ENCODE data around the gene MYLK4. TPM values are rescaled to one million over a fixed set of nuclear protein-coding genes. Genes with fewer than 3 reads are reported as not detected.

Gene MYLK4
- total RNA-seq, 4 donors from 2014 or later: 1.2 to 6.4 (median 1.3) TPM

DNA sequence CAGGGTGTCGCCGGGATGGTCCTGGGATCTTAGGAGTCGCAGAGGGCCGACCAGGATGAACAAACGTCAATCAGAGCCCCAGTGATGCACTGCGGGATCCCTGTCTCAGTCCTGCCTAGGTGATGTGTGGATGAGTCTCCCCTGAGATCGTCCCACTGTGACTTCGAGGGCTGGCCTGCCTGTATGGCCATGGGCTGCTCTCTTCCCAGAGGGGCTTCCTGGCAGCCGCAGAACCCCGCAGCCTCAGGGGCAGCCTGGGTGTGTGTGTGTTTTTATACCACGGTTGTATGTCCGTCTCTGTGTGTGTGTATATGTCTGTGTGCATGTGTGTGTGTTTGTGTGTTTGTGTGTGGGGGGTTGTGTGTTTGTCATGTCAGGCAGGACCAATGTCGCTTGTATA lies 111.6 kb downstream of the MYLK4 start:
- no peak for DNase-seq
- Histone ChIP-seq H3K27me3 (no peaks in the 10 kb centered on the region), H3K9me3 (no peaks in the 10 kb centered on the region), H3K4me3 (no peak overlapping the region), H3K36me3 (no peaks in the 10 kb centered on the region), H3K4me1 (no peaks in the 10 kb centered on the region), H3K27ac (no peak overlapping the region)
- TF ChIP-seq, protein P1, sequence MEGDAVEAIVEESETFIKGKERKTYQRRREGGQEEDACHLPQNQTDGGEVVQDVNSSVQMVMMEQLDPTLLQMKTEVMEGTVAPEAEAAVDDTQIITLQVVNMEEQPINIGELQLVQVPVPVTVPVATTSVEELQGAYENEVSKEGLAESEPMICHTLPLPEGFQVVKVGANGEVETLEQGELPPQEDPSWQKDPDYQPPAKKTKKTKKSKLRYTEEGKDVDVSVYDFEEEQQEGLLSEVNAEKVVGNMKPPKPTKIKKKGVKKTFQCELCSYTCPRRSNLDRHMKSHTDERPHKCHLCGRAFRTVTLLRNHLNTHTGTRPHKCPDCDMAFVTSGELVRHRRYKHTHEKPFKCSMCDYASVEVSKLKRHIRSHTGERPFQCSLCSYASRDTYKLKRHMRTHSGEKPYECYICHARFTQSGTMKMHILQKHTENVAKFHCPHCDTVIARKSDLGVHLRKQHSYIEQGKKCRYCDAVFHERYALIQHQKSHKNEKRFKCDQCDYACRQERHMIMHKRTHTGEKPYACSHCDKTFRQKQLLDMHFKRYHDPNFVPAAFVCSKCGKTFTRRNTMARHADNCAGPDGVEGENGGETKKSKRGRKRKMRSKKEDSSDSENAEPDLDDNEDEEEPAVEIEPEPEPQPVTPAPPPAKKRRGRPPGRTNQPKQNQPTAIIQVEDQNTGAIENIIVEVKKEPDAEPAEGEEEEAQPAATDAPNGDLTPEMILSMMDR (IDR thresholded peaks at IDR 0.05): no peak
- no peak for TF ChIP-seq POLR2A (IDR thresholded peaks at IDR 0.05)
- intact Hi-C loops (cut with DNase I; ENCODE audit: low total_unique reads): no loop called here

DNA sequence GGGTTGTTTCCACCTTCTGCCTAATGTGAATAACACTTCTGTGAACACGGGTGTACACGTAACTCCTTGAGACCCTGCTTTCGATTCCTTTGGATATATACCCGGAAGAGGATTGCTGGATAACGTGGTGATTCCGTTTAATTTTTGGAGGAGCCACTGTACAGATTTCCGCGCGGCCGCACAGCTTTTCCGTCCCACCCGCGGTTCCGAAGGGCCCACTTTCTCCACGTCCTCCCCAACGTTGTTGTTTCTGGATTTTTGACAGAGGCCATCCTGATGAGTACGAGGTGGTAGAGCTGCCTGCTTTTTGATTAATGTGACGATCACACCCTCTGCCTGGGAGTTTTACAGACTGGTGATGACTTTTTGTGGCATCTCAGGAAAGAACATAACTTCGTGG lies 114.0 kb downstream of the MYLK4 start:
- H3K27ac ChIP-seq: no peak overlapping the region
- no peaks in the 10 kb centered on the region for H3K36me3 ChIP-seq
- no peak for DNase-seq
- intact Hi-C loops (cut with DNase I; ENCODE audit: low total_unique reads): no loop called here
- H3K4me1 ChIP-seq: no peaks in the 10 kb centered on the region
- no peaks in the 10 kb centered on the region for H3K9me3 ChIP-seq
- no peak for TF ChIP-seq POLR2A (IDR thresholded peaks at IDR 0.05)
- TF ChIP-seq, protein P1 (IDR thresholded peaks at IDR 0.05): no peak
- H3K4me3 ChIP-seq: no peak overlapping the region
- no peaks in the 10 kb centered on the region for H3K27me3 ChIP-seq

GRCh38 chr6:2635911-2636310 lies 114.8 kb downstream of the MYLK4 start:
- H3K4me1 ChIP-seq: no peaks in the 10 kb centered on the region
- no peaks in the 10 kb centered on the region for H3K9me3 ChIP-seq
- H3K4me3 ChIP-seq: no peak overlapping the region
- no peaks in the 10 kb centered on the region for H3K27me3 ChIP-seq
- no peak for DNase-seq
- no peak for TF ChIP-seq POLR2A (IDR thresholded peaks at IDR 0.05)
- TF ChIP-seq, protein P1 (IDR thresholded peaks at IDR 0.05): no peak
- intact Hi-C loops (cut with DNase I; ENCODE audit: low total_unique reads): no loop called here
- no peak overlapping the region for H3K27ac ChIP-seq
- no peaks in the 10 kb centered on the region for H3K36me3 ChIP-seq

DNA sequence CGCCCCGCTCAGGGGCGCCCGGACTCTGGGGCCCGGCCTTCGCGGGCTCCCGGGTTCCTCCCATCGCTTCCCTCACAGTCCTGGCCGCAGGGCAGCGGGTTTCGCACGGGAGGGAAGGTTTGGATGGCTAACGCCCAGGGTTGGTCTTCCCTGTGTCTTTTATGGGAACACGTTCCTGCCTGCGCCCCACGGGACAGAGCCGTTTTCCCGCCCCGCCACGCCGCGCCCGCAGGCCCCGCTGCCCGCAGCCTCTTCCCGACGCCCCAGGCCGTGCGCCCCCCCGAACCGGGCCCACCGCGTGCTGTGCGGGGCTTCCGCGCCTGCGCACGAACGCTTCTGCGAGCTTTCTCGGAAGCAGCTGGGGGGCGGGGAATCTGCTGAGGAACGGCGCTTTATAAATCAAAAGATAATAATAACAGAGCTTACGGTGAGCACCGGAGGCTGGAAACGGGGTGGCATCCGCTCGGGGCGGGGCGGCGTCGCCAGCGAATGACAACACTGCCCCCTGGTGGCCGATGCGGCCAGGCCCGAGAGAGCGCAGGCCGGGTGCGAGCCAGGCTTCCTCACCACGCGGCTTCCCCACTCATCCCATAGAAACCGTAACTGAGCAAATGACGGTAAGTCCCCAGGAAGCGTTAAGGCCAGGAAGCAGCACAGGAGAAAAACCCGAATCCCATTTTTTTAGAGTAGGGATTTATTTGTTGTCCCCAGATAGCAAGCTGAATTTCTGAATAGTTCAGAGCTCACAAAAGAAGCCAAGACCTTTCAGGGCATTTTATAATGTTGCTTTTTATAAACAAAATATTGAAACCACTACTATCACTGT lies 116.4 kb downstream of the MYLK4 start:
- H3K4me1 ChIP-seq: no peaks in the 10 kb centered on the region
- peak overlapping the region; percentile 22 to 46 for H3K4me3 ChIP-seq
- H3K27me3 ChIP-seq: no peaks in the 10 kb centered on the region
- DNase-seq: peak; percentile 81 to 86
- TF ChIP-seq, protein P1 (IDR thresholded peaks at IDR 0.05): peak; percentile 92 to 98 (median 94)
- TF ChIP-seq POLR2A (IDR thresholded peaks at IDR 0.05): no peak
- H3K27ac ChIP-seq: peak overlapping the region; percentile 33 to 53
- H3K9me3 ChIP-seq: no peaks in the 10 kb centered on the region
- no peaks in the 10 kb centered on the region for H3K36me3 ChIP-seq
- intact Hi-C loops (cut with DNase I; ENCODE audit: low total_unique reads): loop anchor here (5.0 kb wide), 1 partner anchor 1032 kb away; no protein-coding TSS in a partner anchor

GRCh38 chr6:2633736-2634135 lies 117.0 kb downstream of the MYLK4 start:
- Histone ChIP-seq H3K27me3 (no peaks in the 10 kb centered on the region), H3K4me3 (peak overlapping the region; percentile 22 to 46), H3K9me3 (no peaks in the 10 kb centered on the region), H3K27ac (peak overlapping the region; percentile 33 to 53), H3K36me3 (no peaks in the 10 kb centered on the region), H3K4me1 (no peaks in the 10 kb centered on the region)
- no peak for DNase-seq
- no peak for TF ChIP-seq POLR2A (IDR thresholded peaks at IDR 0.05)
- TF ChIP-seq, protein P1 (IDR thresholded peaks at IDR 0.05): no peak
- intact Hi-C loops (cut with DNase I; ENCODE audit: low total_unique reads): loop anchor here (5.0 kb wide), 1 partner anchor 1031 kb away; no protein-coding TSS in a partner anchor
